Muscle layer of duodenum (tissue), 2 donors: ENCODE measurements around the gene ROR1.
"Not testable (repeated sequence)": the region's sequence is repeated elsewhere in the genome, so short reads cannot be mapped to it uniquely, and the experiment has no call there.

Experiments used
- H3K27ac ChIP-seq: one replicate; pipeline ENCODE4 v1.7.0; 2013; ENCODE audit warnings: mild to moderate bottlenecking, low read length
- H3K27me3 ChIP-seq: one replicate; pipeline ENCODE4 v1.7.0; 2013; ENCODE audit warnings: low read depth, mild to moderate bottlenecking, control low read depth, low read length
- H3K36me3 ChIP-seq, 2 donors: one replicate each; pipeline ENCODE4 v1.7.0; 2013; ENCODE audit warnings: low read length in 2 of 2, control low read depth in 1 of 2, mild to moderate bottlenecking in 1 of 2; ENCODE audit not compliant: insufficient read depth in 2 of 2, control insufficient read depth in 1 of 2
- H3K4me1 ChIP-seq, 2 donors: one replicate each; pipeline ENCODE4 v1.7.0; 2013; ENCODE audit warnings: low read length in 2 of 2, mild to moderate bottlenecking in 2 of 2, control low read depth in 1 of 2, moderate library complexity in 1 of 2; ENCODE audit not compliant: insufficient read depth in 2 of 2, control insufficient read depth in 1 of 2
- H3K4me3 ChIP-seq, 2 donors: one replicate each; pipeline ENCODE4 v1.7.0; 2013; ENCODE audit warnings: low read length in 2 of 2, low read depth in 1 of 2, mild to moderate bottlenecking in 1 of 2
- H3K9me3 ChIP-seq, 2 donors: one replicate each; pipeline ENCODE4 v1.7.0; 2013; ENCODE audit warnings: low read length in 2 of 2, control low read depth in 1 of 2, mild to moderate bottlenecking in 1 of 2; ENCODE audit not compliant: control insufficient read depth in 1 of 2
- donor health status: healthy.

The ROR1 gene

DNA sequence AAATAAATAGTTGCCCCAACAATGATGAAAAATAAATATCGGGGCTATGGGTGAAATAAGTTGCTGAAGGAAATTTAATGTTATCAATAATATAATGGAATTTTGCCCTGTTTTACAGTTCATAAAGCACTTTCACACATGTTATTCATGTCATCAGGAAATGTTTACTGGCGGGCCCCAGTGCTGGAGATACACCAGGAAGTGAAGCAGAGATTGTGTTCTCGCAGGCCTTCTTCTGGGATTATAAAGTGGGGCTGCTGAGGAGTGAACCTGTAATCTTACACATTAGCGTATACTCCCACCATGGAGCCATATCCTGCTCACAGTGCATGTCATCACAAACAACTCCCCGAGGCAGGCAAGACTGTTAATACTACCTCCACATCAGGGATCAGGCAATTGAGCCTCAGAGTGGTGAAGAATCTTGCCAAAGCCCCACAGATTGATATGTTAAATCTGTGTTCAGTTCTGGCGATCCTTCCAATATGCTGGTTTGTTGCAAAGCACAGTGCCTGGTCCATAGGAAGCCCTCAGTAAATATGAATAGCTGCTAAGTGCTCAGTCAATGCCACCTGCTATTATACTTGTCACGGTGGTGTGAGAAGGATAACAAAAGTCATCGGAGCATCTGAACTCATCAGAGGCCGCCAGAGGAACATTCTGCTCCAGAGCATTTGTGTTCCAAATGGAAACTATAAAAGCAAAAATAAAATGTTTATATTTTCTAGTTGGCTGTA is 325.2 kb downstream of the ROR1 start:
- Histone ChIP-seq H3K36me3 (no peaks in the 10 kb centered on the region), H3K27me3 (no peaks in the 10 kb centered on the region), H3K9me3 (no peaks in the 10 kb centered on the region), H3K27ac (no peak overlapping the region), H3K4me3 (no peak overlapping the region), H3K4me1 (peaks cover 0 to 8% of the 10 kb centered on the region in 2 donors)

DNA sequence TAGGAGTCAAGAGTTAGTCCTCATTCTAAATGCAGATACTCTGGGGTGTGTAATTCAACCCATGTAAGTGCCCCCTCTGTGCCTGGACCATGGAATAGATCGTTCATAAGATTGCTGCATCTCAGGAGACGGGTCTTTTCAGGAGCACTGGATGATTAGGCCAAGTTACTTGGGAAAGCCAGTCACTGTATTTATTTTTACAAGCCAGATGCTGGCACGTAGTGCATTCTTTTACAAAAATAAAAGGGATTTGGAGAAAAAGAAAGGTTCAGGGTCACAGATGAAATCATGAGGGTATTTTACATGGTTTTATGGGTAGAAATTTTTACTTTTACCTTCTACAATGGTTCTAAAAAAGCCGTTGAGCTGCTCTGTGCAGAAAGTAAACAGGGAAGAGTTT is 327.0 kb downstream of the ROR1 start:
- Histone ChIP-seq H3K9me3 (no peaks in the 10 kb centered on the region), H3K4me1 (no peaks in the 10 kb centered on the region), H3K36me3 (no peaks in the 10 kb centered on the region), H3K27me3 (no peaks in the 10 kb centered on the region), H3K27ac (no peak overlapping the region), H3K4me3 (no peak overlapping the region)

DNA sequence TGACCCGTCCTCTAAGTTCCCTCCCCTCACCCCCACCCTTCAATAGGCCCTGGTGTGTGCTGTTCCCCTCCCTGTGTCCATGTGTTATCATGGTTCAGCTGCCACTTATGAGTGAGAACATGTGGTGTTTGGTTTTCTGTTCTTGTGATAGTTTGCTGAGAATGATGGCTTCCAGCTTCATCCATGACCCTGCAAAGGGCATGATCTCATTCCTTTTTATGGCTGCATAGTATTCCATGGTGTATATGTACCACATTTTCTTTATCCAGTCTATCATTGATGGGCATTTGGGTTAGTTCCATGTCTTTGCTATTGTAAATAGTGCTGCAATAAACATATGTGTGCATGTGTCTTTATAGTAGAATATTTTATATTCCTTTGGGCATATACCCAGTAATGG is 330.8 kb downstream of the ROR1 start:
- not testable (repeated sequence) for H3K9me3 ChIP-seq, H3K27me3 ChIP-seq, H3K36me3 ChIP-seq, H3K4me3 ChIP-seq, H3K27ac ChIP-seq, H3K4me1 ChIP-seq

- Histone ChIP-seq H3K4me3 (no peak overlapping the region), H3K36me3 (no peaks in the 10 kb centered on the region), H3K4me1 (no peaks in the 10 kb centered on the region), H3K27me3 (no peaks in the 10 kb centered on the region), H3K27ac (no peak overlapping the region), H3K9me3 (no peaks in the 10 kb centered on the region)
Measured at GRCh38 chr1:64107118-64107519, 333.3 kb downstream of the ROR1 start.

GRCh38 chr1:64107632-64108031 is 333.8 kb downstream of the ROR1 start:
- H3K4me3 ChIP-seq, result no peak overlapping the region
- no peaks in the 10 kb centered on the region for H3K4me1 ChIP-seq
- no peaks in the 10 kb centered on the region for H3K9me3 ChIP-seq
- no peak overlapping the region for H3K27ac ChIP-seq
- H3K27me3 ChIP-seq, result no peaks in the 10 kb centered on the region
- H3K36me3 ChIP-seq, result no peaks in the 10 kb centered on the region

DNA sequence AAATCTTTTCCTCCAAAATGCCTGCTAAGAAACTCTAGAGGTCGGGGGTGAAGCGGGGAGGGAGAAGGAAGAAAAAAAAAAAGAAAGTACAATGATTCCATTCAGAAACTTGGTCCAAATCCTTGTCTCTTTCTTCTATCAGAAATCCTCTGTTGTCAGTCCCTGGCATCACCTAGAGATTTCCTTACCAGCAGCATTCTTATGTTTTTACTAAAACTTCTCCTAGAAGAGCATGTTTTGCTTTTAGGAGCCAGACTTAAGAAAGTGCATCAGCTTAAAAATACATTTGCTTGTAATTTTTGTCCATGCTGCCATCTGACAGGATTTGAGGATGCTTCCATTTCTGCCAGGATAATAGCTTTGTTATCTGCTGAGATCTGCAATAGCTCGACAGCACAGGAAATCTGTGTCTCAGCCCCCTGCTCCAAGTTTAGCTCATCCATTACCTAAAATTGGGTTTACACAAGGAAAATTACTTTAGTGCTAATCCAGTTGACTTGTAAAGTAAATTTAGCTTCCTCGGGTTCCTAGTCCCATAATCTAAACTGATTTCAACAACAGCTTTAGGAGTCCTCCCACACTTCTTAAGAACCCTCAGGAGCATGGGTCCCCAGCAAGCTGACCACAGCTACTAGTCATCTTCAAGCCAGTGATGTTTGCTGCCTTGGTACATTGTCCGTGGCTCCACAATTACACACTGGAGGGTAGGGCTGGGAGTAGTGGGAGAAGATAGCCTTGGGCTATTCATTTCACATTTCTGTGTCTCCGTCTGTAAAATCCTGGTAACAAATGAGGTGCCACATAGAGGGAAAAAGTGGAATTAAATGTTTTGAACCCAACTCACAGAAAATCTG is 337.3 kb downstream of the ROR1 start:
- Histone ChIP-seq H3K9me3 (no peaks in the 10 kb centered on the region), H3K27ac (no peak overlapping the region), H3K36me3 (no peaks in the 10 kb centered on the region), H3K4me3 (no peak overlapping the region), H3K27me3 (no peaks in the 10 kb centered on the region), H3K4me1 (no peaks in the 10 kb centered on the region)

GRCh38 chr1:64111787-64112186 is 338.0 kb downstream of the ROR1 start:
- H3K4me3 ChIP-seq, result no peak overlapping the region
- H3K36me3 ChIP-seq, result no peaks in the 10 kb centered on the region
- no peaks in the 10 kb centered on the region for H3K9me3 ChIP-seq
- H3K27me3 ChIP-seq, result no peaks in the 10 kb centered on the region
- no peaks in the 10 kb centered on the region for H3K4me1 ChIP-seq
- H3K27ac ChIP-seq, result no peak overlapping the region

GRCh38 chr1:64112281-64112680 is 338.5 kb downstream of the ROR1 start:
- H3K27ac ChIP-seq, result no peak overlapping the region
- no peaks in the 10 kb centered on the region for H3K9me3 ChIP-seq
- no peaks in the 10 kb centered on the region for H3K4me1 ChIP-seq
- no peak overlapping the region for H3K4me3 ChIP-seq
- H3K27me3 ChIP-seq, result no peaks in the 10 kb centered on the region
- no peaks in the 10 kb centered on the region for H3K36me3 ChIP-seq

DNA sequence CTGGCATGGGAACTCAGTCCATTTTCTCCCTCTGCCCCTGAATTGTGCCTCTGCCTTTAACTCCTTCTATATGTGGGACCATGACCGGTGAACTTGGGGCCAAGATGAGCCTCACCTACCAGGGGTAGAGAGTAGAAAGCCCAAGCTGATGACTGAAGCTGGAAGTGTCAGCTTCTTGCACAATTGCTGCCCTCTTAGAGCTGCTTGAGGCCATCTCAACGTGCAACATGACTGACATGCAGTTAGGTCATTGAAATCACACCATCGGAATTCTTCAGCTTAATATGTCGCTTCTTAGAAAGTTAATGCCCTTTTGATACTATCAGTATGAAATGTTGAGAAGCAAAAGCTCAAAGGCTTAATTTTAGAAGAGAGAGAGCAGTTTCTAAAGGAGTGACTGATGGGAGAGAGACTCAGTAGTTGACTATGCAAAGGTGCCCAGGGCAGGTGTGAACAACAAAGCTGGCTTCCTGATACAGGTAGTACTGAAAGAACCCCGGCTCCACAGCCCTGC is 340.3 kb downstream of the ROR1 start:
- Histone ChIP-seq H3K36me3 (no peaks in the 10 kb centered on the region), H3K27ac (no peak overlapping the region), H3K9me3 (no peaks in the 10 kb centered on the region), H3K4me1 (no peaks in the 10 kb centered on the region), H3K4me3 (no peak overlapping the region), H3K27me3 (no peaks in the 10 kb centered on the region)

GRCh38 chr1:64116537-64116936 is 342.7 kb downstream of the ROR1 start:
- Histone ChIP-seq H3K4me3 (no peak overlapping the region), H3K36me3 (no peaks in the 10 kb centered on the region), H3K4me1 (no peaks in the 10 kb centered on the region), H3K27me3 (no peaks in the 10 kb centered on the region), H3K27ac (no peak overlapping the region), H3K9me3 (no peaks in the 10 kb centered on the region)

- no peaks in the 10 kb centered on the region for H3K9me3 ChIP-seq
- no peaks in the 10 kb centered on the region for H3K36me3 ChIP-seq
- H3K4me1 ChIP-seq, result no peaks in the 10 kb centered on the region
- no peak overlapping the region for H3K4me3 ChIP-seq
- H3K27me3 ChIP-seq, result no peaks in the 10 kb centered on the region
- no peak overlapping the region for H3K27ac ChIP-seq
Measured at GRCh38 chr1:64117492-64117891, 343.7 kb downstream of the ROR1 start.
